Measurements from ENCODE around the gene GRK5. TPM values are rescaled to one million over a fixed set of nuclear protein-coding genes. Genes with fewer than 3 reads are reported as not detected.

The GRK5 gene
- total RNA-seq, 4 donors from 2014 or later: 6.0 to 111 (median 9.5) TPM

DNA sequence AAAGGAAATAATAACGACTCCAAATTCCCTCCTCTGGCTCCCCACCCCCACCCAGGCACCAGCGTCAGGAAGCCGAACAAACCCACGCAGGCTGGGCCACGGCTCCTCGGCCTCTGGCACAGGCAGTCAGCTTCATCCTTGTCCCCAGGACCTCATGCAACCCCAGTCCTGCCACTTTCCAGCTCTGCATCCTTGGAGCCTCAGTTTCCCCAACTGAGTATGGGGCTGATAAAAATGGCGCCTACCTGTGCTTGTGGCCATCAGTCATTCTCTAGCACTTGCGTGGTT, 198.1 kb downstream of the GRK5 start:
- no peak for DNase-seq
- intact Hi-C loops (cut with DNase I; ENCODE audit: low total_unique reads) (no loop called here), in situ Hi-C loops (cut with MboI; ENCODE audit: low pct_ligation_motif_present in 1 of 4, low pct_unique_long_range_greater_than_20kb in 1 of 4, low sequenced_read_pairs in 3 of 4) (no loop called here)
- WGBS, 2 donors (ENCODE audit: low coverage in 1 of 2): 80% methylated on average over 8 of the region's 8 CpGs; no CpG with 5 or more reads in 1 of the 2 donors
- peaks cover 0 to 9% (median 5%) of the 10 kb centered on the region in 4 donors for H3K4me1 ChIP-seq
- H3K27me3 ChIP-seq: no peaks in the 10 kb centered on the region
- H3K36me3 ChIP-seq: no peaks in the 10 kb centered on the region
- H3K27ac ChIP-seq: peak overlapping the region; percentile 21 to 60 (median 56)
- TF ChIP-seq POLR2AphosphoS5 (IDR thresholded peaks at IDR 0.05): no peak
- TF ChIP-seq, protein P1, sequence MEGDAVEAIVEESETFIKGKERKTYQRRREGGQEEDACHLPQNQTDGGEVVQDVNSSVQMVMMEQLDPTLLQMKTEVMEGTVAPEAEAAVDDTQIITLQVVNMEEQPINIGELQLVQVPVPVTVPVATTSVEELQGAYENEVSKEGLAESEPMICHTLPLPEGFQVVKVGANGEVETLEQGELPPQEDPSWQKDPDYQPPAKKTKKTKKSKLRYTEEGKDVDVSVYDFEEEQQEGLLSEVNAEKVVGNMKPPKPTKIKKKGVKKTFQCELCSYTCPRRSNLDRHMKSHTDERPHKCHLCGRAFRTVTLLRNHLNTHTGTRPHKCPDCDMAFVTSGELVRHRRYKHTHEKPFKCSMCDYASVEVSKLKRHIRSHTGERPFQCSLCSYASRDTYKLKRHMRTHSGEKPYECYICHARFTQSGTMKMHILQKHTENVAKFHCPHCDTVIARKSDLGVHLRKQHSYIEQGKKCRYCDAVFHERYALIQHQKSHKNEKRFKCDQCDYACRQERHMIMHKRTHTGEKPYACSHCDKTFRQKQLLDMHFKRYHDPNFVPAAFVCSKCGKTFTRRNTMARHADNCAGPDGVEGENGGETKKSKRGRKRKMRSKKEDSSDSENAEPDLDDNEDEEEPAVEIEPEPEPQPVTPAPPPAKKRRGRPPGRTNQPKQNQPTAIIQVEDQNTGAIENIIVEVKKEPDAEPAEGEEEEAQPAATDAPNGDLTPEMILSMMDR (IDR thresholded peaks at IDR 0.05): no peak
- TF ChIP-seq EP300 (IDR thresholded peaks at IDR 0.05; ENCODE audit: low read depth): no peak
- TF ChIP-seq POLR2A (IDR thresholded peaks at IDR 0.05): no peak
- no peaks in the 10 kb centered on the region for H3K9me3 ChIP-seq
- no peak overlapping the region for H3K4me3 ChIP-seq

DNA sequence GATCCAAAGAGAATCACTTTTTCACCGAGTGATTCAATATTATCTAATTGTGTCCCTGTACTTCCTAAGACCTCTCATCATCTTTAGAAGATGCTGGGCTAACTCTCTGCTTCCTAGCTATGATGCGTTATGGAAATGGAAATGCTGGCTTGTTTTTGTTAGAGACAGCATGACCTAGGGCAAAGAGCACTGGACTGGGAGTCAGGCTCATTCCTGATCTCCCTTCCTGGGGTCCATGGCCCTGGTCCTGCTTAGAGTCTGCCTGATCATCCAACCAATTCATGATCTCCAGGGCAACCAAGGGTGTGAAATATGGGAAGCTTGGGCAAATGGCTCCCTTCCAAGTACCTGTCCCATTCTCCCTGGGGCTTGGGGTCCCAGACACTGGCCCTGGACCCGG, 198.8 kb downstream of the GRK5 start:
- no peaks in the 10 kb centered on the region for H3K27me3 ChIP-seq
- intact Hi-C loops (cut with DNase I; ENCODE audit: low total_unique reads): no loop called here
- H3K9me3 ChIP-seq: no peaks in the 10 kb centered on the region
- 90% methylated on average over 2 to 3 of the region's 3 CpGs for WGBS, 2 donors (ENCODE audit: low coverage in 1 of 2)
- H3K27ac ChIP-seq: peak overlapping the region; percentile 21 to 60 (median 56)
- no peaks in the 10 kb centered on the region for H3K36me3 ChIP-seq
- no peak for TF ChIP-seq POLR2AphosphoS5 (IDR thresholded peaks at IDR 0.05)
- no peak for TF ChIP-seq EP300 (IDR thresholded peaks at IDR 0.05; ENCODE audit: low read depth)
- TF ChIP-seq, protein P1 (IDR thresholded peaks at IDR 0.05): no peak
- TF ChIP-seq POLR2A (IDR thresholded peaks at IDR 0.05): no peak
- in situ Hi-C loops (cut with MboI; ENCODE audit: low pct_ligation_motif_present in 1 of 4, low pct_unique_long_range_greater_than_20kb in 1 of 4, low sequenced_read_pairs in 3 of 4): no loop called here
- peaks cover 0 to 8% (median 4%) of the 10 kb centered on the region in 4 donors for H3K4me1 ChIP-seq
- H3K4me3 ChIP-seq: no peak overlapping the region
- DNase-seq: no peak

DNA sequence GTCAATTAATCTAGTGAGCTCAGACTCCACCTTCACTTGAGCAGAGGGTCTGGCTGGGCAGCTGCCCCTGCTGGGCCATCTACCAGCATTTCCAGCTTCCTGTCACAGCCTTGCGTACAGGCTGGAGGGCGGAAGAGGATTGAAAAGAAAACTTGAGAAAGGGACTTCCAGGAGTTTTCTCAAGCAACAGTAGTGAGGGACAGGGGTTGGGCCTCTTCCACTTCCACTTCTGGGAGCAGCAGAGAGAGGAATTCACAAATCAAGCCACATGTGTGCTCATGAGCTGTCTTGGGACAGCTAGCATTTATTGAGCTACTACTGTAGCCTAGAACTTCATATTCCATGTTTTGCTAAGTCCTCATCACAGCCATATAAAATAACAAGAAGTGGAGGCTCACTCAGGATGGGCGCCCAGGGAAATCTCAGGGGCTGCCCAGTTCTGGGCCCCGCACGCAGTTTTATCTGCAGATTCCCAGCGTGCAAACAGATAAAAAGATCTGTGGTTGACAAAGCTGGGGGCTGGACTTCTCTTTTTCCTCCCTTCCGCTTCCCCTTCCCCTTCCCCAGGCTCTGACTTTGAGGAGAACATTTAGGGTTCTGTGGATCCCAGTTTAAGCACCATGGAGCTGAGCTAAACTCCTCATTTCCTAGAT, 199.4 kb downstream of the GRK5 start:
- TF ChIP-seq, protein P1 (IDR thresholded peaks at IDR 0.05): no peak
- TF ChIP-seq EP300 (IDR thresholded peaks at IDR 0.05; ENCODE audit: low read depth): no peak
- no peaks in the 10 kb centered on the region for H3K36me3 ChIP-seq
- whole genome bisulfite sequencing, 2 donors (ENCODE audit: low coverage in 1 of 2): 83 to 85% methylated on average over 7 of the region's 7 CpGs
- no peak for DNase-seq
- H3K27me3 ChIP-seq: no peaks in the 10 kb centered on the region
- in situ Hi-C loops (cut with MboI; ENCODE audit: low pct_ligation_motif_present in 1 of 4, low pct_unique_long_range_greater_than_20kb in 1 of 4, low sequenced_read_pairs in 3 of 4): no loop called here
- H3K4me3 ChIP-seq: no peak overlapping the region
- no peaks in the 10 kb centered on the region for H3K9me3 ChIP-seq
- intact Hi-C loops (cut with DNase I; ENCODE audit: low total_unique reads): no loop called here
- peak overlapping the region; percentile 21 to 60 (median 56) for H3K27ac ChIP-seq
- peaks cover 0 to 5% (median 0%) of the 10 kb centered on the region in 4 donors for H3K4me1 ChIP-seq

DNA sequence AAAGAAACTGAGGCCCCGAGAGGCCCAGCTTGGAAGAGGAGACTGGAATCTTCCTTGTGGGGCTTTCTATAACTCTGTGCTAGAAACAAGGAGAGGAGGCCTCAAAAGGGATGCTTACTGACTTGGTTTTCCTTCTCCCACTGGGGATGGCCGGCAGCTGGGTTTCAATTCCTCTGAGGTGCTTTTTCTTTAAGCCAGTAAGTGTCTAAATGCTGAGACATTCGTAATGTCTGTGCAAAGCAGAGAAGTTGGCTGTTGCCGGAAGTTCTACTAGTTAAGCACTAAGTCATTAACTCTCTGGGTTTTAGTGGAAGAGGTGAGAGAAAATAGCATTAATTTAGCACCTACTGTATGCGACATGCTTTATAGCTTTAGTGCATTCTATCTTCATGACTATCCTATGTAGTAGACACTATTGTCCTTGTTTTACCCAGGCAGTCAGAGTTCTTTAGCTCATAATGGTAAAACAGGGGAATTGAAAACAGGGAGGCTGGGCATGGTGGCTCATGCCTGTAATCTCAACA, 199.9 kb downstream of the GRK5 start:
- in situ Hi-C loops (cut with MboI; ENCODE audit: low pct_ligation_motif_present in 1 of 4, low pct_unique_long_range_greater_than_20kb in 1 of 4, low sequenced_read_pairs in 3 of 4) (no loop called here), intact Hi-C loops (cut with DNase I; ENCODE audit: low total_unique reads) (no loop called here)
- Histone ChIP-seq H3K27ac (peak overlapping the region; percentile 21 to 60 (median 56)), H3K9me3 (no peaks in the 10 kb centered on the region), H3K4me1 (peaks cover 2 to 9% (median 4%) of the 10 kb centered on the region in 4 donors), H3K27me3 (no peaks in the 10 kb centered on the region), H3K36me3 (no peaks in the 10 kb centered on the region), H3K4me3 (no peak overlapping the region)
- no peak for TF ChIP-seq POLR2AphosphoS5 (IDR thresholded peaks at IDR 0.05)
- no peak for TF ChIP-seq POLR2A (IDR thresholded peaks at IDR 0.05)
- TF ChIP-seq EP300 (IDR thresholded peaks at IDR 0.05; ENCODE audit: low read depth): no peak
- TF ChIP-seq, protein P1 (IDR thresholded peaks at IDR 0.05): no peak
- DNase-seq: no peak
- WGBS, 2 donors (ENCODE audit: low coverage in 1 of 2): 71 to 80% methylated on average over 5 of the region's 5 CpGs
